CD8-positive, alpha-beta T cell (primary cell): ENCODE measurements around the gene AK3. TPM values are rescaled to one million over a fixed set of nuclear protein-coding genes. Genes with fewer than 3 reads are reported as not detected.

ENCODE experiments used
- total RNA-seq, 46 experiments: library from RNA in 2 of 46; stranded (reverse) in 2 of 46; gene quantifications; one replicate each; pipeline ENCODE4 v1.2.3 and lab custom pipeline; 2021 to 2026

Gene AK3
- total RNA-seq, 2 experiments from 2014 or later: 15.2 to 18.8 TPM

Other genes starting within 250 kb of the AK3 start
- 1 to 10 TPM; 4.4 TPM for gene PLPP6, start 78.9 kb downstream of the AK3 start, total RNA-seq
- gene SPATA6L, start 74.7 kb downstream of the AK3 start, total RNA-seq: 1 to 10 TPM; 2.6 to 3.3 TPM
- gene CDC37L1, start 61.6 kb downstream of the AK3 start, total RNA-seq: 10 to 100 TPM; 35.1 to 36.1 TPM
- gene RCL1, start 51.7 kb upstream of the AK3 start, total RNA-seq: 10 to 100 TPM; 30.8 to 35.0 TPM
- 1 to 10 TPM; 4.6 to 6.1 TPM for gene JAK2, start 244.1 kb upstream of the AK3 start, total RNA-seq